Measurements from ENCODE around the gene PIGH. TPM values are rescaled to one million over a fixed set of nuclear protein-coding genes. Genes with fewer than 3 reads are reported as not detected.
"Not testable (repeated sequence)": the region's sequence is repeated elsewhere in the genome, so short reads cannot be mapped to it uniquely, and the experiment has no call there.

Gene PIGH
- polyA plus RNA-seq, 3 donors: 12.5 to 26.8 (median 18.0) TPM

GRCh38 chr14:67619446-67620216 lies 19.6 kb upstream of the PIGH start, which contains the start of gene ARG2:
Gene ARG2, plus strand, starts transcription at chr14:67619920. Its CDS starts 58 bp downstream, at chr14:67619978.
- WGBS, 3 donors: 0 to 1% (median 0%) methylated on average over 55 to 62 of the region's 62 CpGs
- no peak within 1 kb of the TSS for H3K27ac ChIP-seq (ENCODE audit: low read depth, low read length)

GRCh38 chr14:67618617-67619063 lies 18.6 kb upstream of the PIGH start:
- H3K27ac ChIP-seq (ENCODE audit: low read depth, low read length): no peak overlapping the region

- no peak overlapping the region for H3K27ac ChIP-seq (ENCODE audit: low read depth, low read length)
- WGBS, 3 donors: 48 to 70% (median 60%) methylated on average over 1 of the region's 1 CpG
These were observed 10.4 kb upstream of the PIGH start for GRCh38 chr14:67610491-67610890.

GRCh38 chr14:67609642-67610310 lies 9.7 kb upstream of the PIGH start:
- H3K27ac ChIP-seq (ENCODE audit: low read depth, low read length): no peak overlapping the region
- 71 to 77% (median 76%) methylated on average over 10 of the region's 10 CpGs for WGBS, 3 donors

- no peak overlapping the region for H3K27ac ChIP-seq (ENCODE audit: low read depth, low read length)
- 91 to 92% (median 91%) methylated on average over 5 of the region's 5 CpGs for WGBS, 3 donors
These were observed 7.6 kb upstream of the PIGH start for GRCh38 chr14:67607646-67608045.

GRCh38 chr14:67602995-67603545 lies 3.0 kb upstream of the PIGH start:
- no peak overlapping the region for H3K27ac ChIP-seq (ENCODE audit: low read depth, low read length)
- WGBS, 3 donors: 70 to 75% (median 73%) methylated on average over 5 of the region's 5 CpGs

- H3K27ac ChIP-seq (ENCODE audit: low read depth, low read length): no peak overlapping the region
- 64 to 71% (median 70%) methylated on average over 7 of the region's 7 CpGs for WGBS, 3 donors
These were observed 2.0 kb upstream of the PIGH start for GRCh38 chr14:67602076-67602475.

GRCh38 chr14:67600562-67600974 lies 500 bp upstream of the PIGH start:
- WGBS, 3 donors: 84 to 89% (median 87%) methylated on average over 21 of the region's 21 CpGs

GRCh38 chr14:67595392-67595791 lies 4.7 kb downstream of the PIGH start:
- WGBS, 3 donors: 92 to 97% (median 94%) methylated on average over 2 of the region's 2 CpGs

More at GRCh38 chr14:67600562-67600974, 500 bp upstream of the PIGH start:
- H3K27ac ChIP-seq (ENCODE audit: low read depth, low read length): not testable (repeated sequence)

GRCh38 chr14:67593650-67594049 lies 6.4 kb downstream of the PIGH start:
- not testable (repeated sequence) for H3K27ac ChIP-seq (ENCODE audit: low read depth, low read length)
- WGBS, 3 donors: 0 to 1% (median 0%) methylated on average over 1 of the region's 1 CpG

More at GRCh38 chr14:67595392-67595791, 4.7 kb downstream of the PIGH start:
- H3K27ac ChIP-seq (ENCODE audit: low read depth, low read length): no peak overlapping the region

- WGBS, 3 donors: 43 to 86% (median 72%) methylated on average over 2 of the region's 2 CpGs
- no peak overlapping the region for H3K27ac ChIP-seq (ENCODE audit: low read depth, low read length)
These were observed 10.8 kb downstream of the PIGH start for GRCh38 chr14:67589204-67589770.

- H3K27ac ChIP-seq (ENCODE audit: low read depth, low read length): no peak overlapping the region
- WGBS, 3 donors: 66 to 85% (median 70%) methylated on average over 4 of the region's 4 CpGs
These were observed 13.7 kb downstream of the PIGH start for GRCh38 chr14:67586369-67586768.

- 91 to 96% (median 95%) methylated on average over 3 of the region's 3 CpGs for WGBS, 3 donors
These were observed 15.1 kb downstream of the PIGH start for GRCh38 chr14:67584978-67585377.

GRCh38 chr14:67583711-67584644 lies 16.1 kb downstream of the PIGH start:
- 91 to 93% (median 91%) methylated on average over 6 of the region's 6 CpGs for WGBS, 3 donors
- H3K27ac ChIP-seq (ENCODE audit: low read depth, low read length): no peak overlapping the region

More at GRCh38 chr14:67584978-67585377, 15.1 kb downstream of the PIGH start:
- H3K27ac ChIP-seq (ENCODE audit: low read depth, low read length): no peak overlapping the region

- WGBS, 3 donors: 86 to 87% (median 87%) methylated on average over 7 of the region's 7 CpGs
- no peak overlapping the region for H3K27ac ChIP-seq (ENCODE audit: low read depth, low read length)
These were observed 18.0 kb downstream of the PIGH start for GRCh38 chr14:67582061-67582460.

GRCh38 chr14:67581643-67582042 lies 18.4 kb downstream of the PIGH start:
- no peak overlapping the region for H3K27ac ChIP-seq (ENCODE audit: low read depth, low read length)
- WGBS, 3 donors: 86 to 94% (median 91%) methylated on average over 1 of the region's 1 CpG

GRCh38 chr14:67580336-67581171 lies 19.5 kb downstream of the PIGH start:
- no peak overlapping the region for H3K27ac ChIP-seq (ENCODE audit: low read depth, low read length)
- WGBS, 3 donors: 86 to 88% (median 86%) methylated on average over 11 of the region's 11 CpGs
